Measurements from ENCODE around the gene PCDHA6.
A peak's percentile ranks its signal among the peaks of the same experiment; 100 is the strongest.
"Not testable (repeated sequence)": the region's sequence is repeated elsewhere in the genome, so short reads cannot be mapped to it uniquely, and the experiment has no call there.

PCDHA6 gene

GRCh38 chr5:140827704-140828361 lies at the start of gene PCDHA6:
Gene PCDHA6 (plus strand): TSS chr5:140827960. CDS start chr5:140828092, 132 bp downstream.
- DNase-seq (ENCODE audit: low read depth) = no peak

- DNase-seq (ENCODE audit: low read depth) = no peak
Measured at GRCh38 chr5:140780512-140780911, 47.2 kb upstream of the PCDHA6 start.

GRCh38 chr5:140785905-140786686 lies 41.7 kb upstream of the PCDHA6 start, which contains the start of gene PCDHA1:
Gene PCDHA1 (plus strand): TSS chr5:140786140.
- no peak for DNase-seq (ENCODE audit: low read depth)

- DNase-seq (ENCODE audit: low read depth) = not testable (repeated sequence)
Measured at GRCh38 chr5:140787422-140787821, 40.3 kb upstream of the PCDHA6 start.

GRCh38 chr5:140787849-140788504 lies 39.8 kb upstream of the PCDHA6 start:
- not testable (repeated sequence) for DNase-seq (ENCODE audit: low read depth)

- no peak for DNase-seq (ENCODE audit: low read depth)
Measured at GRCh38 chr5:140791089-140791488, 36.7 kb upstream of the PCDHA6 start.

- no peak for DNase-seq (ENCODE audit: low read depth)
Measured at GRCh38 chr5:140794595-140795258, 33.0 kb upstream of the PCDHA6 start, which contains the start of gene PCDHA2. Gene PCDHA2 (plus strand): TSS chr5:140794852.

- DNase-seq (ENCODE audit: low read depth) = no peak
Measured at GRCh38 chr5:140795259-140795641, 32.5 kb upstream of the PCDHA6 start.

GRCh38 chr5:140796072-140796717 lies 31.6 kb upstream of the PCDHA6 start:
- DNase-seq (ENCODE audit: low read depth) = not testable (repeated sequence)

GRCh38 chr5:140796718-140797095 lies 31.1 kb upstream of the PCDHA6 start:
- no peak for DNase-seq (ENCODE audit: low read depth)

- peak; percentile 5 for DNase-seq (ENCODE audit: low read depth)
Measured at GRCh38 chr5:140800816-140801493, 26.8 kb upstream of the PCDHA6 start, which contains the start of gene PCDHA3. Gene PCDHA3 (plus strand): TSS chr5:140801057.

- no peak for DNase-seq (ENCODE audit: low read depth)
Measured at GRCh38 chr5:140801494-140801841, 26.3 kb upstream of the PCDHA6 start.

GRCh38 chr5:140802381-140802780 lies 25.4 kb upstream of the PCDHA6 start:
- DNase-seq (ENCODE audit: low read depth) = not testable (repeated sequence)

- no peak for DNase-seq (ENCODE audit: low read depth)
Measured at GRCh38 chr5:140802781-140803271, 24.9 kb upstream of the PCDHA6 start.

GRCh38 chr5:140806834-140807775 lies 20.7 kb upstream of the PCDHA6 start, which contains the start of gene PCDHA4:
Gene PCDHA4 (plus strand): TSS chr5:140807068.
- no peak for DNase-seq (ENCODE audit: low read depth)

GRCh38 chr5:140808241-140808888 lies 19.4 kb upstream of the PCDHA6 start:
- DNase-seq (ENCODE audit: low read depth) = not testable (repeated sequence)

GRCh38 chr5:140808889-140809291 lies 18.9 kb upstream of the PCDHA6 start:
- no peak for DNase-seq (ENCODE audit: low read depth)

GRCh38 chr5:140821375-140822280 lies 6.1 kb upstream of the PCDHA6 start, which contains the start of gene PCDHA5:
Gene PCDHA5 (plus strand): TSS chr5:140821613.
- DNase-seq (ENCODE audit: low read depth) = no peak
